NCI-H146 treated with DMSO at 0.1 percent for 48 hours (cell line): ENCODE data around the gene DUSP1.

Experiments
- DNase-seq: peaks from one replicate; lab custom pipeline; 2025; ENCODE audit not compliant: unreplicated experiment; lab: John Stamatoyannopoulos, UW

DUSP1 gene

GRCh38 chr5:172782169-172783039 lies 11.4 kb upstream of the DUSP1 start:
- no peak for DNase-seq

GRCh38 chr5:172779691-172780341 lies 8.8 kb upstream of the DUSP1 start:
- DNase-seq = no peak

GRCh38 chr5:172777881-172778814 lies 7.2 kb upstream of the DUSP1 start:
- DNase-seq = peak; percentile 47

- no peak for DNase-seq
Measured at GRCh38 chr5:172776235-172776594, 5.2 kb upstream of the DUSP1 start.

- no peak for DNase-seq
Measured at GRCh38 chr5:172775326-172776234, 4.6 kb upstream of the DUSP1 start.

- DNase-seq = no peak
Measured at GRCh38 chr5:172774561-172775315, 3.7 kb upstream of the DUSP1 start.

GRCh38 chr5:172773481-172774469 lies 2.8 kb upstream of the DUSP1 start:
- DNase-seq = no peak

- peak; percentile 43 for DNase-seq
Measured at GRCh38 chr5:172772112-172772906, 1.3 kb upstream of the DUSP1 start.

- no peak for DNase-seq
Measured at GRCh38 chr5:172771439-172772111, 580 bp upstream of the DUSP1 start.

GRCh38 chr5:172770374-172770674 lies 671 bp downstream of the DUSP1 start:
- DNase-seq = no peak

- DNase-seq = no peak
Measured at GRCh38 chr5:172769616-172770373, 1.2 kb downstream of the DUSP1 start.

GRCh38 chr5:172769342-172769615 lies 1.7 kb downstream of the DUSP1 start:
- no peak for DNase-seq

- DNase-seq = no peak
Measured at GRCh38 chr5:172768573-172769341, 2.2 kb downstream of the DUSP1 start.

GRCh38 chr5:172768098-172768572 lies 2.9 kb downstream of the DUSP1 start:
- no peak for DNase-seq

- no peak for DNase-seq
Measured at GRCh38 chr5:172766287-172767108, 4.5 kb downstream of the DUSP1 start.
